Body of pancreas (tissue), 4 donors: Measurements from ENCODE around the gene EIF2S3. TPM values are rescaled to one million over a fixed set of nuclear protein-coding genes. Genes with fewer than 3 reads are reported as not detected.

ENCODE experiments used
- ATAC-seq: fragments of 150-250 bp; one replicate; pipeline ENCODE4 v1.9.1; 2016
- DNase-seq, 4 donors: peaks; one replicate each; pipeline ENCODE4 v3.0.0-alpha.2; 2019
- H3K27ac ChIP-seq, 4 donors: fragments of 200-600 bp; sonication (generic); 1 replicate in 3 of 4; 2 replicates in 1 of 4; pipeline versions ENCODE4 v1.5.1 to v1.6.1; 2016 to 2019; ENCODE audit warnings: mild to moderate bottlenecking in 1 of 4, mixed read lengths in 1 of 4, moderate library complexity in 1 of 4
- H3K27me3 ChIP-seq, 2 donors: fragments of 200-600 bp; sonication (generic); one replicate each; pipeline ENCODE4 v1.6.0; 2016; ENCODE audit warnings: mild to moderate bottlenecking in 1 of 2
- H3K36me3 ChIP-seq, 2 donors: fragments of 200-600 bp; sonication (generic); replicated peaks in 1 of 2; 2 replicates each; pipeline ENCODE4 v1.5.1; 2016; ENCODE audit warnings: low read depth in 2 of 2; ENCODE audit not compliant: insufficient read depth in 1 of 2
- H3K4me1 ChIP-seq: fragments of 200-600 bp; sonication (generic); one replicate; pipeline ENCODE4 v1.6.0; 2016
- H3K4me3 ChIP-seq, 2 donors: fragments of 200-600 bp; sonication (generic); 1 replicate in 1 of 2; 2 replicates in 1 of 2; pipeline ENCODE4 v1.5.1; 2016 to 2019
- H3K9me3 ChIP-seq, 3 donors: fragments of 200-600 bp; sonication (generic); 1 replicate in 2 of 3; 2 replicates in 1 of 3; pipeline ENCODE4 v1.5.1; 2016
- POLR2A ChIP-seq, 3 donors: fragments of 450-650 bp; IDR thresholded peaks; one replicate each; pipeline ENCODE4 v1.6.1; 2016; ENCODE audit warnings: antibody characterized with exemption in 3 of 3, mild to moderate bottlenecking in 2 of 3
- WGBS, 2 donors: methylation state at CpG; one replicate each; pipeline ENCODE4 v1.1.5; 2017; 5-methylcytosine and 5-hydroxymethylcytosine counted together
- intact Hi-C: fragments of 100-400 bp; cut with DNase I; formaldehyde crosslinking; loops from one replicate; pipeline ENCODE4 v1.15.1; 2023
- total RNA-seq, 2 donors: library from RNA; depleted of rRNA; stranded (reverse); fragments of >200 nt; gene quantifications; one replicate each; pipeline ENCODE4 v1.1.0, GENCODE V29; 2016
- TF ChIP-seq, protein P1 (sequence below), 7 experiments: fragments of 450-650 bp in 4 of 7; fragments of 200-600 bp in 3 of 7; sonication (generic) in 3 of 7; IDR thresholded peaks; one replicate each; pipeline ENCODE4 v1.5.1; 2016 to 2019; ENCODE audit warnings: antibody characterized with exemption in 7 of 7

EIF2S3 gene
- total RNA-seq, 2 donors from 2014 or later = 49.1 to 105 TPM

DNA sequence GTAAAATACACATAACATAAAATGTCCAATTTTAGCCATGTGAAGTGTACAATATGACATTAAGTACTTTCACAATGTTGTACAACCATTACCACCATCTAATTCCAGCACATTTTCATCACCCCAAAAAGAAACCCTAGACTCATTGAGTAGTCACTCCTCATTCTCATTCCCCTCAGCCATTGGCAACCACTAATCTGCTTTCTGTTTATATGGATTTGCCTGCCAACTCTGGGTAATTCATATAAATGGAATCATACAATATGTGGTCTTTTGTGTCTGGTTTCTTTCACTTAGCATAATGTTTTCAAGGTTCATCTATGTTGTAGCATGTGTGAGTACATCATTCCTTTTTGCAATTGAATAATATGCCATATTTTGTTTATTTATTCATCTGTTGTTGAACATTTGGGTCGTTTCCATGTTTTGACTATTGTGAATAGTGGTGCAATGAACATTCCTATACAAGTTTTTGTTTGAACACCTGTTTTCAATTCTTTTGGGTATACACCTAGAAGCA is 43.0 kb downstream of the EIF2S3 start:
- Histone ChIP-seq H3K9me3 (no peaks in the 10 kb centered on the region), H3K4me1 (no peaks in the 10 kb centered on the region), H3K4me3 (no peak overlapping the region), H3K27ac (no peak overlapping the region), H3K27me3 (no peaks in the 10 kb centered on the region), H3K36me3 (no peaks in the 10 kb centered on the region)
- TF ChIP-seq, protein P1, sequence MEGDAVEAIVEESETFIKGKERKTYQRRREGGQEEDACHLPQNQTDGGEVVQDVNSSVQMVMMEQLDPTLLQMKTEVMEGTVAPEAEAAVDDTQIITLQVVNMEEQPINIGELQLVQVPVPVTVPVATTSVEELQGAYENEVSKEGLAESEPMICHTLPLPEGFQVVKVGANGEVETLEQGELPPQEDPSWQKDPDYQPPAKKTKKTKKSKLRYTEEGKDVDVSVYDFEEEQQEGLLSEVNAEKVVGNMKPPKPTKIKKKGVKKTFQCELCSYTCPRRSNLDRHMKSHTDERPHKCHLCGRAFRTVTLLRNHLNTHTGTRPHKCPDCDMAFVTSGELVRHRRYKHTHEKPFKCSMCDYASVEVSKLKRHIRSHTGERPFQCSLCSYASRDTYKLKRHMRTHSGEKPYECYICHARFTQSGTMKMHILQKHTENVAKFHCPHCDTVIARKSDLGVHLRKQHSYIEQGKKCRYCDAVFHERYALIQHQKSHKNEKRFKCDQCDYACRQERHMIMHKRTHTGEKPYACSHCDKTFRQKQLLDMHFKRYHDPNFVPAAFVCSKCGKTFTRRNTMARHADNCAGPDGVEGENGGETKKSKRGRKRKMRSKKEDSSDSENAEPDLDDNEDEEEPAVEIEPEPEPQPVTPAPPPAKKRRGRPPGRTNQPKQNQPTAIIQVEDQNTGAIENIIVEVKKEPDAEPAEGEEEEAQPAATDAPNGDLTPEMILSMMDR (IDR thresholded peaks at IDR 0.05) = no peak
- TF ChIP-seq POLR2A (IDR thresholded peaks at IDR 0.05) = no peak
- no peak for DNase-seq
- intact Hi-C loops = no loop called here
- no peak for ATAC-seq
- WGBS, 2 donors = 0 to 41% methylated on average over 1 of the region's 1 CpG

GRCh38 chrX:24098932-24099331 is 44.2 kb downstream of the EIF2S3 start:
- no peaks in the 10 kb centered on the region for H3K4me1 ChIP-seq
- no peak overlapping the region for H3K27ac ChIP-seq
- DNase-seq (no peak), ATAC-seq (no peak)
- H3K27me3 ChIP-seq = no peaks in the 10 kb centered on the region
- H3K36me3 ChIP-seq = no peaks in the 10 kb centered on the region
- no peak overlapping the region for H3K4me3 ChIP-seq
- intact Hi-C loops = no loop called here
- WGBS, 2 donors = 75 to 89% methylated on average over 1 of the region's 1 CpG
- TF ChIP-seq, protein P1 (IDR thresholded peaks at IDR 0.05) = no peak
- TF ChIP-seq POLR2A (IDR thresholded peaks at IDR 0.05) = no peak
- H3K9me3 ChIP-seq = no peaks in the 10 kb centered on the region

DNA sequence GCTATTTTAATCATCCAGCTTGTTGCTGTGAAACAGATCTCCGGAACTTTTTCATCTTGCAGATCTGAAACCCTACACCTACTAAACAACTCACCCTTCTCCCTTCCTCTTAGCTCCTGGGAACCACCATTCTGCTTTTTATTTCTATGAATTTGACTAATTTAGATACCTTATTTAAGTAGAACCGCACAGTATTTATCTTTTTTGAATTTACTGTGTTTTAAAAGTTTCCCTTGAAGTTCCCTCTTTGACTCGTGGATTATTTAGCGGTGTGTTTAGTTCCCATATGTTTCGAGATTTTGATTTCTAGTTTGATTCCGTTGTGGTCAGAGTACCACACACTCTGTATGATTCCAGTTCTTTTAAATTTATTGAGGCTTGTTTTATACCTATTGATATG is 44.6 kb downstream of the EIF2S3 start:
- Histone ChIP-seq H3K4me3 (no peak overlapping the region), H3K27ac (no peak overlapping the region), H3K4me1 (no peaks in the 10 kb centered on the region), H3K9me3 (no peaks in the 10 kb centered on the region), H3K27me3 (no peaks in the 10 kb centered on the region), H3K36me3 (no peaks in the 10 kb centered on the region)
- no peak for DNase-seq
- no peak for TF ChIP-seq POLR2A (IDR thresholded peaks at IDR 0.05)
- TF ChIP-seq, protein P1 (IDR thresholded peaks at IDR 0.05) = no peak
- intact Hi-C loops = no loop called here
- ATAC-seq = no peak
- WGBS, 2 donors = 53 to 59% methylated on average over 6 of the region's 6 CpGs

- 79 to 100% methylated on average over 1 to 2 of the region's 2 CpGs for WGBS, 2 donors
- DNase-seq (no peak), ATAC-seq (no peak)
- Histone ChIP-seq H3K27ac (no peak overlapping the region), H3K9me3 (no peaks in the 10 kb centered on the region), H3K27me3 (no peaks in the 10 kb centered on the region), H3K4me1 (no peaks in the 10 kb centered on the region), H3K4me3 (no peak overlapping the region), H3K36me3 (no peaks in the 10 kb centered on the region)
- intact Hi-C loops = no loop called here
- TF ChIP-seq, protein P1 (IDR thresholded peaks at IDR 0.05) = no peak
- TF ChIP-seq POLR2A (IDR thresholded peaks at IDR 0.05) = no peak
Measured at GRCh38 chrX:24100713-24101112, 46.0 kb downstream of the EIF2S3 start.

- no peak overlapping the region for H3K4me3 ChIP-seq
- no peaks in the 10 kb centered on the region for H3K36me3 ChIP-seq
- no peaks in the 10 kb centered on the region for H3K9me3 ChIP-seq
- WGBS, 2 donors = 50 to 70% methylated on average over 2 of the region's 2 CpGs
- no peaks in the 10 kb centered on the region for H3K4me1 ChIP-seq
- H3K27ac ChIP-seq = no peak overlapping the region
- TF ChIP-seq, protein P1 (IDR thresholded peaks at IDR 0.05) = no peak
- no peak for TF ChIP-seq POLR2A (IDR thresholded peaks at IDR 0.05)
- DNase-seq (peak in 1 of 4 donors; percentile 1), ATAC-seq (no peak)
- no peaks in the 10 kb centered on the region for H3K27me3 ChIP-seq
- intact Hi-C loops = no loop called here
Measured at GRCh38 chrX:24110069-24110468, 55.3 kb downstream of the EIF2S3 start.
